Measurements from ENCODE around the gene SPG7. TPM values are rescaled to one million over a fixed set of nuclear protein-coding genes. Genes with fewer than 3 reads are reported as not detected.

The SPG7 gene
- total RNA-seq, 1 donor from 2014 or later: 119 TPM

DNA sequence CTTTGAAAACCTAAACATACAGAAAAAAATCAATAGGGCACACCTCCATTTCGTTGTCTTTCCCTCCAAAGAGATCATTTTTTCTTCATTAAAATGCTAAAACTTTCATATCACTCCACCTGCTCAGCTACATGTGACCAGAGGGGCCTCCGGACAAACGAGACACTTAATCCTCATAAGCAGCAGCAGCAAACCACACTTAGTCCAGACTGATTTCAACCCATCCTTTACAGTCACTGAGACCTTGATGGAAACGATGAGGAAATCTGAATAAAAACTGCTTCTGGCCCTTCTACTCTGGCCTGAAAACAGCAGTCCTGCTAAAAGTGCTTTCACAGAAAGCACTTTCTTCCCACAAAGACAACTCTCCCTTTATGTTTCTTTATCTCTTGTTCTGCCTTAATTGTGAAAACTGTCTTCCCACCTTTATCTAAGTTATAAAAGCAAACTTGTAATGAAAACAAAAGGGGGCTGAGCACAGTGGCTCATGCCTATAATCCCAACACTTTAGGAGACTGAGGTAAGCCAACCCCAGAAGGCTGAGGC, 22.4 kb upstream of the SPG7 start:
- Histone ChIP-seq H3K4me1 (peaks cover 83% of the 10 kb centered on the region), H3K27me3 (no peaks in the 10 kb centered on the region), H3K27ac (no peak overlapping the region), H3K36me3 (no peaks in the 10 kb centered on the region), H3K9me3 (no peaks in the 10 kb centered on the region), H3K4me3 (no peak overlapping the region)
- TF ChIP-seq POLR2A (IDR thresholded peaks at IDR 0.05): no peak
- TF ChIP-seq, protein P1, sequence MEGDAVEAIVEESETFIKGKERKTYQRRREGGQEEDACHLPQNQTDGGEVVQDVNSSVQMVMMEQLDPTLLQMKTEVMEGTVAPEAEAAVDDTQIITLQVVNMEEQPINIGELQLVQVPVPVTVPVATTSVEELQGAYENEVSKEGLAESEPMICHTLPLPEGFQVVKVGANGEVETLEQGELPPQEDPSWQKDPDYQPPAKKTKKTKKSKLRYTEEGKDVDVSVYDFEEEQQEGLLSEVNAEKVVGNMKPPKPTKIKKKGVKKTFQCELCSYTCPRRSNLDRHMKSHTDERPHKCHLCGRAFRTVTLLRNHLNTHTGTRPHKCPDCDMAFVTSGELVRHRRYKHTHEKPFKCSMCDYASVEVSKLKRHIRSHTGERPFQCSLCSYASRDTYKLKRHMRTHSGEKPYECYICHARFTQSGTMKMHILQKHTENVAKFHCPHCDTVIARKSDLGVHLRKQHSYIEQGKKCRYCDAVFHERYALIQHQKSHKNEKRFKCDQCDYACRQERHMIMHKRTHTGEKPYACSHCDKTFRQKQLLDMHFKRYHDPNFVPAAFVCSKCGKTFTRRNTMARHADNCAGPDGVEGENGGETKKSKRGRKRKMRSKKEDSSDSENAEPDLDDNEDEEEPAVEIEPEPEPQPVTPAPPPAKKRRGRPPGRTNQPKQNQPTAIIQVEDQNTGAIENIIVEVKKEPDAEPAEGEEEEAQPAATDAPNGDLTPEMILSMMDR (IDR thresholded peaks at IDR 0.05): no peak
- intact Hi-C loops (cut with DNase I): no loop called here
- no peak for DNase-seq (ENCODE audit: extremely low spot score in 2 of 2)

DNA sequence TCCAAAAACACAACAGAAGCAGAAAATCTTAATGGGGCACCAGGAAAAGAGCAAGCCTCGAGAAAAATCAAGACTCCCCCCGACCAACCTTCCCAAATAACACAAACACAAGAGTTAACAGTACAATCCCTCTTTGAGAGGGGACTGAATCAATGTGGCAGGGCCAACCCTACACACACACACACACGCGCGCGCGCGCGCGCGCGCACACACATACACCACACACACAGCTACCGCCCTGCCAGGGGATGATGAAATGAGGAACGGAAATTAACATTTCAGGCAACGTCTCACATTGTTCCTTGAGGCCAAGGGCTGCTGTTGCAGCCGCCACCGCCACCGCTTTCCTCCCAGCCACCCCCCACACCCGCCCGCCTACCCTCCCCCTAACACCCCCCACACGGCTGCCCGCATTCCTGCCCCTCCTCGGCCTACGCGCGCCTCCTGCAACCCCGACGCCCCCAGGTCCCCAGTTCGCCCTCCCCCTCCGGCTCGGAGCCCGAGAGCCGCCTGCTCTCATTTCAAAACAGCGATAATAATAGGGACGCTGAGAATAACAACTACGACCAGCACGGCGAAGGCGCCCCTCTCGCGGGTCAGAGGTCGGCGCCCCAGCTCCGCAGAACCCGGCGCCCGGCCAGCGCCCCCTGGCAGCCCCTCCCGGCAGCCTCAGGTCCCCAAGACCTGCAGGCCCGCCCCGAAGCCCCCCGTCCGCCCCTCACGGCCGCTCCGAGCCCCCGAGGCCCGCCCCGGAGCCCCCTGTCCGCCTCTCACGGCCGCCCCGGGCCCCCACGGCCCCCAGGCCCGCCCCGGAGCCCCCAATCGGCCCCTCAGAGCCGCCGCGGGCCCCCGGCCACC, 18.9 kb upstream of the SPG7 start:
- H3K4me1 ChIP-seq: peaks cover 65% of the 10 kb centered on the region
- H3K4me3 ChIP-seq: peak overlapping the region; percentile 87 to 99
- DNase-seq (ENCODE audit: extremely low spot score in 2 of 2): peak in 1 of 2 donors; percentile 96
- no peaks in the 10 kb centered on the region for H3K27me3 ChIP-seq
- H3K36me3 ChIP-seq: no peaks in the 10 kb centered on the region
- peak overlapping the region; percentile 98 for H3K27ac ChIP-seq
- H3K9me3 ChIP-seq: no peaks in the 10 kb centered on the region
- intact Hi-C loops (cut with DNase I): no loop called here
- TF ChIP-seq, protein P1 (IDR thresholded peaks at IDR 0.05): no peak
- TF ChIP-seq POLR2AphosphoS5 (IDR thresholded peaks at IDR 0.05; ENCODE audit: insufficient read depth in 1 of 2, low read depth in 1 of 2) (peak; percentile 55 to 71), POLR2A (IDR thresholded peaks at IDR 0.05) (peak in 1 of 2 donors; percentile 33)

DNA sequence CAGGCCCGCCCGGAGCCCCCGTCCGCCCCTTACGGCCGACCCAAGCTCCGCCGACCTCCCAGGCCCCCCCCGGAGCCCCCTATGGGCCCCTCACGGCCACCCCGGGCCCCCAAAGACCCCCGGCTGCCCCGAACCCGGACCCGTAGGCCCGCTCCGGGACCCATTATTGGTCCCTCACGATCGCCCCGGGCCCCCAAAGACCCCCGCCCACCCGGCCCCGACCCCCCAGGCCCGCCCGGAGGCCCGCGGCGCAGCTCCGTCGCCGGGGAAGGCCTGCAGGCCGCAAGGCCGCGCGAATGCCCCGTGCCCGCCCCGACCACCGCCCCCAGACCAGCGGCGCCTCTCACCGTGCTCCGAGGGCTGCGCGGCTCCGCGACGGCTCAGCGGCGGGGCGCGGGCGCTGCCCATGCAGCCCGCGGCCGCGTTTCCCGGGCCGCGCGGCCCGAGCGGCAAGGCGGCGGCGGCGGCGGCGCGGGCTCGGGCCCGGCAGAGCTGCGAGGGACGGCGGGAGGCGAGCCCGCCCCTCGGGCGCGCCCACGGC, 18.2 kb upstream of the SPG7 start:
- peak overlapping the region; percentile 98 for H3K27ac ChIP-seq
- no peaks in the 10 kb centered on the region for H3K9me3 ChIP-seq
- TF ChIP-seq, protein P1 (IDR thresholded peaks at IDR 0.05): no peak
- TF ChIP-seq POLR2AphosphoS5 (IDR thresholded peaks at IDR 0.05; ENCODE audit: insufficient read depth in 1 of 2, low read depth in 1 of 2): no peak
- TF ChIP-seq POLR2A (IDR thresholded peaks at IDR 0.05): no peak
- H3K36me3 ChIP-seq: no peaks in the 10 kb centered on the region
- intact Hi-C loops (cut with DNase I): no loop called here
- peak overlapping the region; percentile 87 to 99 for H3K4me3 ChIP-seq
- peaks cover 58% of the 10 kb centered on the region for H3K4me1 ChIP-seq
- no peak for DNase-seq (ENCODE audit: extremely low spot score in 2 of 2)
- no peaks in the 10 kb centered on the region for H3K27me3 ChIP-seq

DNA sequence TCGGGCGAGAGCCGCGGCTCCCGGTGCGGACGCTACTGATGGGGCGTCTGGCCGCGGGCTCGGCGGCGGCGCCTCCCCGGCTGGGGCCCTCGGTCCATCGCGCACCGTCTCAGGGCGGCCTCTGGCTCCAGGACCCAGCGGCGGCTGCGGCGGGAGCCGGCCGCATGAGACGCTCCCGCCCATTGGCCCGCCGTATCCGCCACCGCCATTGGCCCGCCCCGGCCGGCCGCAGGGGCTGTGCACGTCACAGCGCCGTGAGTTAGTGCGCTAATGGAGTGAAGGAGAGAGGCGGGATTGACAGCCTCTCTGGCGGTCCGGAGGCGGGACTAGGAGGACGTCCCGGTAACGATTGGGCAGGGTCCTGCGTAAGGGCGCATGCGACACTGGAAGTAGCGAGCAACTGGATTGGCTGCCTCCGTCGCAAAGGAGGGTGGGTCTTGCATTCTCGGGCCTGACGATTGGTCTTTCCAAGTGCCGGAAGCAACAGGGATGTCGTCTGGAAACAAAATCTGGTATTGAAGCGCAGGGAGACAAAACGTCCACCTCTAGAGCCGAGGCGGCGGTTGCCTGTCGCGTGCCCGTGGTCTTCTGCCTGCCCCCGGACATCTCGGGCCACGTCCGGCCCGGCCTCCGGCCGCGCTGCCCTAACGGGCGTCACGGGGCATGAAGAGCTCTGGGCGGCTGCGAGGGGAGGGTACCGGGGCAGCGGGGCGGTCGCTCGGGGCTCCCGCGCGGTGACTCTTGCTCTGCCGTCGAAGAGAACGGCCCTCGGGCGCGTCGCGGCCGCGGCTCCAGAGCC, 17.6 kb upstream of the SPG7 start, which contains the start of gene ANKRD11:
TSS of gene ANKRD11 (minus strand) at position 123 of the 799 bp plus-strand sequence. CDS start 173,542 bp downstream, outside the sequence.
- peak; percentile 99 to 100 for DNase-seq (ENCODE audit: extremely low spot score in 2 of 2)
- H3K27ac ChIP-seq: peak within 1 kb of the TSS; percentile 98
- no peaks in the 10 kb centered on the region for H3K27me3 ChIP-seq
- H3K4me3 ChIP-seq: peak within 1 kb of the TSS; percentile 87 to 99
- no peaks in the 10 kb centered on the region for H3K9me3 ChIP-seq
- TF ChIP-seq POLR2AphosphoS5 (IDR thresholded peaks at IDR 0.05; ENCODE audit: insufficient read depth in 1 of 2, low read depth in 1 of 2) (peak; percentile 85 to 87), POLR2A (IDR thresholded peaks at IDR 0.05) (peak in 1 of 2 donors; percentile 87)
- TF ChIP-seq, protein P1 (IDR thresholded peaks at IDR 0.05): no peak
- intact Hi-C loops (cut with DNase I): no loop called here
- H3K4me1 ChIP-seq: peaks cover 52% of the 10 kb centered on the region
- no peaks in the 10 kb centered on the region for H3K36me3 ChIP-seq

Measured in vagina (tissue), 2 donors.